Liver (tissue), 9 donors: Measurements from ENCODE around the gene KIN. TPM values are rescaled to one million over a fixed set of nuclear protein-coding genes. Genes with fewer than 3 reads are reported as not detected.

Experiments
- DNase-seq: peaks from one replicate; pipeline ENCODE4 v3.0.0-alpha.2; 2017; ENCODE audit warnings: low spot score
- H3K27ac ChIP-seq, 2 donors: one replicate each; pipeline ENCODE4 v1.7.0; 2013; ENCODE audit warnings: inconsistent platforms in 2 of 2, low read length in 2 of 2, control low read depth in 1 of 2, low read depth in 1 of 2, mild to moderate bottlenecking in 1 of 2
- H3K27me3 ChIP-seq, 4 donors: one replicate each; pipeline versions ENCODE4 v1.6.1 to v1.7.0; 2013; ENCODE audit warnings: low read length in 3 of 4, inconsistent platforms in 1 of 4, mild to moderate bottlenecking in 1 of 4, moderate library complexity in 1 of 4; ENCODE audit not compliant: control insufficient read depth in 4 of 4, insufficient read depth in 4 of 4
- H3K36me3 ChIP-seq, 4 donors: one replicate each; pipeline versions ENCODE4 v1.6.1 to v1.7.0; 2013; ENCODE audit warnings: low read length in 3 of 4, mild to moderate bottlenecking in 3 of 4, low read depth in 1 of 4, moderate library complexity in 1 of 4; ENCODE audit not compliant: control insufficient read depth in 4 of 4, insufficient read depth in 3 of 4
- H3K4me1 ChIP-seq, 4 donors: one replicate each; pipeline versions ENCODE4 v1.6.1 to v1.7.0; 2013; ENCODE audit warnings: low read length in 3 of 4, mild to moderate bottlenecking in 3 of 4, moderate library complexity in 1 of 4; ENCODE audit not compliant: control insufficient read depth in 4 of 4, insufficient read depth in 4 of 4
- H3K4me3 ChIP-seq, 3 donors: one replicate each; pipeline versions ENCODE4 v1.6.1 to v1.7.0; 2013; ENCODE audit warnings: low read length in 3 of 3, control low read depth in 1 of 3, low read depth in 1 of 3, mild to moderate bottlenecking in 1 of 3
- H3K9ac ChIP-seq, 2 donors: one replicate each; pipeline ENCODE4 v1.7.0; 2013; ENCODE audit warnings: low read length in 2 of 2, mild to moderate bottlenecking in 2 of 2, moderate library complexity in 2 of 2, control low read depth in 1 of 2, low read depth in 1 of 2
- H3K9me3 ChIP-seq, 4 donors: one replicate each; pipeline versions ENCODE4 v1.6.1 to v1.7.0; 2013; ENCODE audit warnings: low read length in 3 of 4; ENCODE audit not compliant: control insufficient read depth in 4 of 4
- ATF3 ChIP-seq: IDR thresholded peaks from 2 replicates; pipeline ENCODE4 v1.6.1; 2016; ENCODE audit warnings: antibody characterized with exemption
- EGR1 ChIP-seq, 2 donors: IDR thresholded peaks; 2 replicates each; pipeline ENCODE4 v1.6.1; 2016 to 2018; ENCODE audit warnings: antibody characterized with exemption in 2 of 2, low read depth in 2 of 2
- FOXA1 ChIP-seq: IDR thresholded peaks from 2 replicates; pipeline ENCODE4 v1.6.1; 2016; ENCODE audit warnings: antibody characterized with exemption
- FOXA2 ChIP-seq: IDR thresholded peaks from 2 replicates; pipeline ENCODE4 v1.6.1; 2016; ENCODE audit warnings: antibody characterized with exemption
- HNF4A ChIP-seq, 2 donors: conservative IDR thresholded peaks; 2 replicates each; pipeline ENCODE4 v1.6.1; 2016; ENCODE audit warnings: antibody characterized with exemption in 2 of 2, mild to moderate bottlenecking in 2 of 2
- HNF4G ChIP-seq: IDR thresholded peaks from 2 replicates; pipeline ENCODE4 v1.6.1; 2016; ENCODE audit warnings: antibody characterized with exemption
- JUND ChIP-seq, 2 donors: IDR thresholded peaks; 2 replicates each; pipeline ENCODE4 v1.6.1; 2016; ENCODE audit warnings: antibody characterized with exemption in 2 of 2
- RAD21 ChIP-seq, 2 donors: IDR thresholded peaks; 2 replicates each; pipeline ENCODE4 v1.6.1; 2016; ENCODE audit warnings: antibody characterized with exemption in 2 of 2, mild to moderate bottlenecking in 2 of 2
- RXRA ChIP-seq, 2 donors: IDR thresholded peaks; 2 replicates each; pipeline ENCODE4 v1.6.1; 2017 to 2018; ENCODE audit warnings: antibody characterized with exemption in 2 of 2, mild to moderate bottlenecking in 1 of 2
- SP1 ChIP-seq: IDR thresholded peaks from 2 replicates; pipeline ENCODE4 v1.6.1; 2018; ENCODE audit warnings: antibody characterized with exemption, mild to moderate bottlenecking
- TAF1 ChIP-seq: conservative IDR thresholded peaks from 2 replicates; pipeline ENCODE4 v1.6.1; 2016; ENCODE audit warnings: antibody characterized with exemption, mild to moderate bottlenecking
- YY1 ChIP-seq: IDR thresholded peaks from 2 replicates; pipeline ENCODE4 v1.6.1; 2016; ENCODE audit warnings: antibody characterized with exemption, mild to moderate bottlenecking
- ZBTB33 ChIP-seq: IDR thresholded peaks from 2 replicates; pipeline ENCODE4 v1.6.1; 2016; ENCODE audit warnings: antibody characterized with exemption
- WGBS: extraction: QIAGEN DNeasy Blood & Tissue Kit; methylation state at CpG from one replicate; pipeline ENCODE4 v1.1.7; 2013; 5-methylcytosine and 5-hydroxymethylcytosine counted together
- polyA plus RNA-seq, 2 donors: library from polyadenylated mRNA; stranded (reverse) in 1 of 2; unstranded in 1 of 2; fragments of 200-250 nt in 1 of 2; fragments of >200 nt in 1 of 2; fragmentation: Nextera tagmentation in 1 of 2; extraction: Ambion mirVana in 1 of 2; gene quantifications; one replicate each; pipeline versions ENCODE4 v1.2.1 to v1.2.3, GENCODE V29; 2013 to 2015
- total RNA-seq, 2 donors: library from RNA; depleted of rRNA; stranded (reverse); fragments of >200 nt; gene quantifications; one replicate each; pipeline ENCODE4 v1.2.3, GENCODE V29; 2014
- TF ChIP-seq, protein P1 (sequence below): IDR thresholded peaks from 2 replicates; pipeline ENCODE4 v1.6.1; 2016; ENCODE audit warnings: antibody characterized with exemption
- TF ChIP-seq, protein P2 (sequence below): IDR thresholded peaks from 2 replicates; pipeline ENCODE4 v1.6.1; 2016; ENCODE audit warnings: antibody characterized with exemption, mild to moderate bottlenecking
- donor health status: healthy.
- donor health status: healthy.
- donor health status: healthy.
- donor health status: healthy.
- donor health status: healthy.

KIN gene
- total and polyA plus RNA-seq, 4 donors: 2.4 to 3.8 (median 3.1) TPM

- 94% methylated on average over 4 of the region's 4 CpGs for WGBS
- no peak overlapping the region for H3K4me3 ChIP-seq
- no peak for DNase-seq
- H3K36me3 ChIP-seq: peaks cover 8 to 83% (median 67%) of the 10 kb centered on the region in 4 donors
- H3K27me3 ChIP-seq: no peaks in the 10 kb centered on the region
- no peak overlapping the region for H3K9ac ChIP-seq
- no peak overlapping the region for H3K27ac ChIP-seq
- no peaks in the 10 kb centered on the region for H3K9me3 ChIP-seq
- H3K4me1 ChIP-seq: no peaks in the 10 kb centered on the region
- no peak for TF ChIP-seq TAF1
Observed at GRCh38 chr10:7802606-7803005, 14.8 kb upstream of the KIN start.

GRCh38 chr10:7797582-7797981 lies 9.8 kb upstream of the KIN start:
- H3K9me3 ChIP-seq: no peaks in the 10 kb centered on the region
- no peak overlapping the region for H3K27ac ChIP-seq
- no peak for DNase-seq
- H3K4me3 ChIP-seq: no peak overlapping the region
- peaks cover 4 to 52% (median 42%) of the 10 kb centered on the region in 4 donors for H3K36me3 ChIP-seq
- peaks cover 3 to 15% (median 9%) of the 10 kb centered on the region in 4 donors for H3K4me1 ChIP-seq
- WGBS: 78% methylated on average over 6 of the region's 6 CpGs
- no peak overlapping the region for H3K9ac ChIP-seq
- TF ChIP-seq JUND (IDR thresholded peaks at IDR 0.05): no peak
- TF ChIP-seq HNF4G: no peak
- no peak for TF ChIP-seq ATF3
- no peak for TF ChIP-seq YY1
- TF ChIP-seq EGR1 (IDR thresholded peaks at IDR 0.05; ENCODE audit: low read depth in 2 of 2): no peak
- no peak for TF ChIP-seq RXRA (IDR thresholded peaks at IDR 0.05)
- TF ChIP-seq, protein P1, sequence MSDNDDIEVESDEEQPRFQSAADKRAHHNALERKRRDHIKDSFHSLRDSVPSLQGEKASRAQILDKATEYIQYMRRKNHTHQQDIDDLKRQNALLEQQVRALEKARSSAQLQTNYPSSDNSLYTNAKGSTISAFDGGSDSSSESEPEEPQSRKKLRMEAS: no peak
- TF ChIP-seq, protein P2, sequence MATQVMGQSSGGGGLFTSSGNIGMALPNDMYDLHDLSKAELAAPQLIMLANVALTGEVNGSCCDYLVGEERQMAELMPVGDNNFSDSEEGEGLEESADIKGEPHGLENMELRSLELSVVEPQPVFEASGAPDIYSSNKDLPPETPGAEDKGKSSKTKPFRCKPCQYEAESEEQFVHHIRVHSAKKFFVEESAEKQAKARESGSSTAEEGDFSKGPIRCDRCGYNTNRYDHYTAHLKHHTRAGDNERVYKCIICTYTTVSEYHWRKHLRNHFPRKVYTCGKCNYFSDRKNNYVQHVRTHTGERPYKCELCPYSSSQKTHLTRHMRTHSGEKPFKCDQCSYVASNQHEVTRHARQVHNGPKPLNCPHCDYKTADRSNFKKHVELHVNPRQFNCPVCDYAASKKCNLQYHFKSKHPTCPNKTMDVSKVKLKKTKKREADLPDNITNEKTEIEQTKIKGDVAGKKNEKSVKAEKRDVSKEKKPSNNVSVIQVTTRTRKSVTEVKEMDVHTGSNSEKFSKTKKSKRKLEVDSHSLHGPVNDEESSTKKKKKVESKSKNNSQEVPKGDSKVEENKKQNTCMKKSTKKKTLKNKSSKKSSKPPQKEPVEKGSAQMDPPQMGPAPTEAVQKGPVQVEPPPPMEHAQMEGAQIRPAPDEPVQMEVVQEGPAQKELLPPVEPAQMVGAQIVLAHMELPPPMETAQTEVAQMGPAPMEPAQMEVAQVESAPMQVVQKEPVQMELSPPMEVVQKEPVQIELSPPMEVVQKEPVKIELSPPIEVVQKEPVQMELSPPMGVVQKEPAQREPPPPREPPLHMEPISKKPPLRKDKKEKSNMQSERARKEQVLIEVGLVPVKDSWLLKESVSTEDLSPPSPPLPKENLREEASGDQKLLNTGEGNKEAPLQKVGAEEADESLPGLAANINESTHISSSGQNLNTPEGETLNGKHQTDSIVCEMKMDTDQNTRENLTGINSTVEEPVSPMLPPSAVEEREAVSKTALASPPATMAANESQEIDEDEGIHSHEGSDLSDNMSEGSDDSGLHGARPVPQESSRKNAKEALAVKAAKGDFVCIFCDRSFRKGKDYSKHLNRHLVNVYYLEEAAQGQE: no peak
- TF ChIP-seq TAF1: no peak
- no peak for TF ChIP-seq SP1
- no peaks in the 10 kb centered on the region for H3K27me3 ChIP-seq

- H3K36me3 ChIP-seq: peaks cover 1 to 32% (median 26%) of the 10 kb centered on the region in 4 donors
- peaks cover 3 to 21% (median 11%) of the 10 kb centered on the region in 4 donors for H3K4me1 ChIP-seq
- H3K9ac ChIP-seq: no peak overlapping the region
- no peak overlapping the region for H3K4me3 ChIP-seq
- DNase-seq: no peak
- TF ChIP-seq HNF4A (conservative IDR thresholded peaks at IDR 0.05): peak in 1 of 2 donors; percentile 8
- no peak for TF ChIP-seq FOXA2
- TF ChIP-seq SP1: peak; percentile 22
- peak in 1 of 2 donors; percentile 6 for TF ChIP-seq RXRA (IDR thresholded peaks at IDR 0.05)
- TF ChIP-seq RAD21 (IDR thresholded peaks at IDR 0.05): no peak
- TF ChIP-seq ZBTB33: peak; percentile 20
- no peak for TF ChIP-seq ATF3
- no peak for TF ChIP-seq FOXA1
- TF ChIP-seq TAF1: no peak
- H3K27ac ChIP-seq: no peak overlapping the region
- H3K27me3 ChIP-seq: no peaks in the 10 kb centered on the region
- H3K9me3 ChIP-seq: no peaks in the 10 kb centered on the region
- 65% methylated on average over 4 of the region's 4 CpGs for WGBS
Observed at GRCh38 chr10:7795605-7796004, 7.8 kb upstream of the KIN start.
